Adrenal gland (tissue), 12 donors: ENCODE results near the gene ZNF808. TPM values are rescaled to one million over a fixed set of nuclear protein-coding genes. Genes with fewer than 3 reads are reported as not detected.
"Not testable (repeated sequence)": the region's sequence is repeated elsewhere in the genome, so short reads cannot be mapped to it uniquely, and the experiment has no call there.

Experiments used
- DNase-seq, 7 donors: peaks; one replicate each; pipeline ENCODE4 v3.0.0-alpha.2; 2019 to 2020
- H3K27ac ChIP-seq, 5 donors: fragments of 200-600 bp; sonication (generic) in 4 of 5; 1 replicate in 3 of 5; 2 replicates in 2 of 5; pipeline versions ENCODE4 v1.5.1 to v1.8.0; 2016 to 2020; ENCODE audit warnings: mild to moderate bottlenecking in 1 of 5
- H3K27me3 ChIP-seq: fragments of 200-600 bp; 2 replicates; pipeline ENCODE4 v1.8.0; 2021
- H3K36me3 ChIP-seq, 2 donors: fragments of 200-600 bp; replicated peaks in 1 of 2; 1 replicate in 1 of 2; 2 replicates in 1 of 2; pipeline versions ENCODE4 v1.5.1 to v1.8.0; 2018 to 2022
- H3K4me1 ChIP-seq, 2 donors: fragments of 200-600 bp; replicated peaks in 1 of 2; 1 replicate in 1 of 2; 2 replicates in 1 of 2; pipeline versions ENCODE4 v1.5.1 to v1.8.0; 2018 to 2021
- H3K4me3 ChIP-seq, 4 donors: fragments of 200-600 bp; sonication (generic) in 3 of 4; one replicate each; pipeline ENCODE4 v1.5.1; 2016 to 2018
- H3K9me3 ChIP-seq, 3 donors: fragments of 200-600 bp; sonication (generic) in 1 of 3; replicated peaks in 1 of 3; 1 replicate in 2 of 3; 2 replicates in 1 of 3; pipeline versions ENCODE4 v1.5.1 to v1.8.0; 2016 to 2021
- CTCF ChIP-seq, 6 experiments: fragments of 450-650 bp in 4 of 6; fragments of 200-600 bp in 2 of 6; sonication (generic) in 1 of 6; IDR thresholded peaks; 1 replicate in 5 of 6; 2 replicates in 1 of 6; pipeline versions ENCODE4 v1.5.1 to v1.8.0; 2016 to 2021; ENCODE audit warnings: antibody characterized with exemption in 6 of 6, mild to moderate bottlenecking in 2 of 6, moderate library complexity in 1 of 6
- POLR2A ChIP-seq, 2 donors: fragments of 450-650 bp; IDR thresholded peaks; one replicate each; pipeline ENCODE4 v1.6.1; 2017; ENCODE audit warnings: antibody characterized with exemption in 2 of 2, mild to moderate bottlenecking in 2 of 2, moderate library complexity in 1 of 2
- WGBS, 4 donors: extraction: QIAGEN DNeasy Blood & Tissue Kit in 2 of 4; methylation state at CpG; one replicate each; pipeline versions ENCODE4 v1.1.5 to v1.1.7; 2013 to 2017; 5-methylcytosine and 5-hydroxymethylcytosine counted together
- intact Hi-C, 2 donors: fragments of 100-400 bp; cut with DNase I; formaldehyde crosslinking; loops; one replicate each; pipeline versions ENCODE4 v1.14.1 to v1.15.0; 2022 to 2023
- polyA plus RNA-seq, 3 donors: library from polyadenylated mRNA; stranded (reverse); fragments of 200-250 nt in 2 of 3; fragments of 350-450 nt in 1 of 3; fragmentation: Illumina TruSeq in 1 of 3; extraction: RNeasy Lipid Tissue Mini Kit (QIAGEN cat#74804) in 1 of 3; gene quantifications; one replicate each; pipeline ENCODE4 v1.2.3, GENCODE V29; 2013 to 2014
- total RNA-seq, 9 donors: library from RNA; depleted of rRNA in 4 of 9; stranded (reverse); fragments of >200 nt in 4 of 9; fragments of 120-200 nt in 1 of 9; fragmentation: NEBNext Ultra II Directional in 1 of 9; extraction: Animal tissue kit (Norgen Biotek cat#: 25700) in 1 of 9; gene quantifications; one replicate each; pipeline versions ENCODE4 v1.1.0 to v1.2.4, GENCODE V29; 2013 to 2023
- donor health status: healthy with polysubstance abuse.
- donor health status: Bipolar disorder and iron deficiency.
- donor health status: DM: yes; HTN: yes; CAD: no.
- donor health status: DM: no; HTN: no; CAD: no.
- donor health status: DM: no; HTN: no; CAD: no.
- donor health status: DM: yes; HTN: yes; CAD: no.

The ZNF808 gene
- total and polyA plus RNA-seq, 12 donors, result 1.6 to 28.8 (median 14.2) TPM

GRCh38 chr19:52492201-52492993 is 35.1 kb upstream of the ZNF808 start:
- no peak overlapping the region for H3K27ac ChIP-seq
- H3K4me3 ChIP-seq, result peak overlapping the region in 1 of 4 donors; percentile 11
- no peaks in the 10 kb centered on the region for H3K36me3 ChIP-seq
- TF ChIP-seq POLR2A (IDR thresholded peaks at IDR 0.05) (no peak), CTCF (IDR thresholded peaks at IDR 0.05) (no peak)
- intact Hi-C loops, result no loop called here
- H3K4me1 ChIP-seq, result no peaks in the 10 kb centered on the region
- no peaks in the 10 kb centered on the region for H3K27me3 ChIP-seq
- WGBS, 4 donors, result 28 to 47% (median 37%) methylated on average over 16 to 37 of the region's 37 CpGs
- H3K9me3 ChIP-seq, result no peaks in the 10 kb centered on the region
- DNase-seq, result no peak

- WGBS, 4 donors, result 12 to 17% (median 14%) methylated on average over 16 to 28 of the region's 28 CpGs
- H3K27me3 ChIP-seq, result no peaks in the 10 kb centered on the region
- no peak overlapping the region for H3K27ac ChIP-seq
- H3K4me3 ChIP-seq, result peak overlapping the region in 1 of 4 donors; percentile 11
- no peak for TF ChIP-seq CTCF (IDR thresholded peaks at IDR 0.05)
- no peak for TF ChIP-seq POLR2A (IDR thresholded peaks at IDR 0.05)
- H3K9me3 ChIP-seq, result no peaks in the 10 kb centered on the region
- intact Hi-C loops, result no loop called here
- no peaks in the 10 kb centered on the region for H3K36me3 ChIP-seq
- H3K4me1 ChIP-seq, result no peaks in the 10 kb centered on the region
- DNase-seq, result no peak
Measured at GRCh38 chr19:52492994-52493470, 34.4 kb upstream of the ZNF808 start.

DNA sequence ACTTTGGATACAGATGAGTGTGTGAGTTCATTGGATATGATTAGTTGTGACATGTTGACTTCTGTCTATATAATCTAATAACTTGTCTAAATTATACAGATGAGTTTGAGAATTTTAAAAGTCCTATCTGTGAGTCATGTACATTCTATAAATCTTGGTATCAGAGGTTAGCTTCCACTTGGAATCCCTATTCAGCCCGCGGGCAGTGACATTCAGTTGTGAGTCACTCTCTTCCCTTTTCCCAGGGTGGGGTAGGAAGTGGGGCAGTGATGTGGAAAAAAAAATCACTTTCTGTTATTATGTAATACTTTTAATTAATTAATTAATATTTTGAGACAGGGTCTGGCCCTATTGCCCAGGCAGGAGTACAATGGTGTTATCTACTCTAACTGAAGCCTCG is 33.0 kb upstream of the ZNF808 start:
- no peaks in the 10 kb centered on the region for H3K9me3 ChIP-seq
- H3K27me3 ChIP-seq, result no peaks in the 10 kb centered on the region
- no peaks in the 10 kb centered on the region for H3K4me1 ChIP-seq
- DNase-seq, result no peak
- intact Hi-C loops, result no loop called here
- TF ChIP-seq CTCF (IDR thresholded peaks at IDR 0.05) (no peak), POLR2A (IDR thresholded peaks at IDR 0.05) (no peak)
- H3K4me3 ChIP-seq, result no peak overlapping the region
- H3K36me3 ChIP-seq, result no peaks in the 10 kb centered on the region
- 84 to 93% (median 88%) methylated on average over 3 of the region's 3 CpGs for WGBS, 4 donors
- no peak overlapping the region for H3K27ac ChIP-seq

GRCh38 chr19:52498571-52498970 is 28.9 kb upstream of the ZNF808 start:
- TF ChIP-seq CTCF (IDR thresholded peaks at IDR 0.05) (no peak), POLR2A (IDR thresholded peaks at IDR 0.05) (no peak)
- DNase-seq, result no peak
- H3K9me3 ChIP-seq, result no peaks in the 10 kb centered on the region
- H3K36me3 ChIP-seq, result no peaks in the 10 kb centered on the region
- H3K4me1 ChIP-seq, result no peaks in the 10 kb centered on the region
- H3K27ac ChIP-seq, result no peak overlapping the region
- 91 to 99% (median 94%) methylated on average over 8 of the region's 8 CpGs for WGBS, 4 donors
- no peak overlapping the region for H3K4me3 ChIP-seq
- H3K27me3 ChIP-seq, result no peaks in the 10 kb centered on the region
- intact Hi-C loops, result no loop called here

DNA sequence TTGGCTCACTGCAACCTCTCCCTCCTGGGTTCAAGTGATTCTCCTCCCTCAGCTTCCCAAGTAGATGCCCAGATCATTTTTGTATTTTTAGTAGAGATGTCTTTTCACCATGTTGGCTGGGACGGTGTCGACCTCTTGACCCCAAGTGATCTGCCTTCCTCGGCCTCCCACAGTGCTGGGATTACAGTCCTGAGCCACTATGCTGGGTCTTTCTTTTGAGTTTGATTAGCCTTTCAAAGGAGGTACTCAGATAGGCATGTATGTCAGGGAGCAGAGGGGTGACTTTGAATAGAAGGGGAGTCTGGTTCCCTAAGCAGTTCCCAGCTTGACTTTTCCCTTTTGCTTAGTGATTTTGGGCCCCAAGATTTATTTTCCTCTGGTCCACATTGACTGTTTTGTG is 27.0 kb upstream of the ZNF808 start:
- H3K9me3 ChIP-seq, intact Hi-C loops, H3K36me3 ChIP-seq, H3K27me3 ChIP-seq, H3K27ac ChIP-seq, H3K4me3 ChIP-seq, DNase-seq, H3K4me1 ChIP-seq: not testable (repeated sequence)
- 14 to 41% (median 34%) methylated on average over 3 of the region's 3 CpGs for WGBS, 4 donors

DNA sequence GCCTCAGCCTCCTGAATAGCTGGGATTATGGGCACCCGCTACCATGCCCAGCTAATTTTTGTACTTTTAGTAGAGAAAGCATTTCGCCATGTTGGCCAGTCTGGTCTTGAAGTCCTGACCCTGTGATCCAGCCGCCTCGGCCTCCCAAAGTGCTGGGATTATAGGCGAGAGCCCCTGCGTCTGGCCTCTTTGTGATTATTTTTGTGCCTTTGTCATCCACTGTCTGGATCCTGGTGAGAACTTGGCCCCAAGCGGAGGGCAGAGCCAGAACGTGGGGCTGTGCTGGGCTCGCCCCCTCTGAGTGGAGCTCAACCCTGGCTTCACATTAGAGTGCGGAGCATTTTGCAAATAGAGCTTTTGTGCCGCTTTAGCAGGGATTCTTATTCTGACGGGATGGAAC is 26.5 kb upstream of the ZNF808 start:
- H3K4me1 ChIP-seq, H3K27me3 ChIP-seq, intact Hi-C loops, H3K27ac ChIP-seq, DNase-seq, H3K4me3 ChIP-seq, H3K9me3 ChIP-seq, H3K36me3 ChIP-seq: not testable (repeated sequence)
- WGBS, 4 donors, result 71 to 96% (median 83%) methylated on average over 4 to 12 of the region's 12 CpGs
